Tibial artery (tissue), 4 donors: ENCODE results near the gene NEURL2.

ENCODE experiments used
- DNase-seq, 2 donors: peaks; one replicate each; pipeline ENCODE4 v3.0.0-alpha.2; 2019
- H3K27ac ChIP-seq, 2 donors: fragments of 200-600 bp; sonication (generic) in 1 of 2; 1 replicate in 1 of 2; 2 replicates in 1 of 2; pipeline ENCODE4 v1.5.1; 2018 to 2019; ENCODE audit warnings: mild to moderate bottlenecking in 1 of 2
- H3K27me3 ChIP-seq, 2 donors: fragments of 200-600 bp; sonication (generic) in 1 of 2; one replicate each; pipeline versions ENCODE4 v1.5.1 to v1.6.0; 2016 to 2019
- H3K36me3 ChIP-seq, 3 donors: fragments of 200-600 bp; sonication (generic) in 2 of 3; one replicate each; pipeline ENCODE4 v1.5.1; 2016 to 2019; ENCODE audit warnings: mild to moderate bottlenecking in 2 of 3
- H3K4me1 ChIP-seq, 4 donors: fragments of 200-600 bp; sonication (generic) in 2 of 4; 1 replicate in 3 of 4; 2 replicates in 1 of 4; pipeline ENCODE4 v1.5.1; 2016 to 2019
- H3K4me3 ChIP-seq, 2 donors: fragments of 200-600 bp; sonication (generic) in 1 of 2; 1 replicate in 1 of 2; 2 replicates in 1 of 2; pipeline ENCODE4 v1.5.1; 2018 to 2019; ENCODE audit warnings: mild to moderate bottlenecking in 2 of 2
- H3K9me3 ChIP-seq, 3 donors: fragments of 200-600 bp; sonication (generic) in 1 of 3; one replicate each; pipeline ENCODE4 v1.5.1; 2016 to 2019
- CTCF ChIP-seq, 2 experiments: fragments of 200-600 bp in 1 of 2; fragments of 450-650 bp in 1 of 2; IDR thresholded peaks; one replicate each; pipeline ENCODE4 v1.5.1; 2017 to 2019; ENCODE audit warnings: antibody characterized with exemption in 2 of 2, mild to moderate bottlenecking in 1 of 2, moderate library complexity in 1 of 2
- intact Hi-C: fragments of 100-400 bp; cut with DNase I; formaldehyde crosslinking; loops from one replicate; pipeline ENCODE4 v1.15.0; 2023; ENCODE audit warnings: low total_unique reads

Gene NEURL2, protein sequence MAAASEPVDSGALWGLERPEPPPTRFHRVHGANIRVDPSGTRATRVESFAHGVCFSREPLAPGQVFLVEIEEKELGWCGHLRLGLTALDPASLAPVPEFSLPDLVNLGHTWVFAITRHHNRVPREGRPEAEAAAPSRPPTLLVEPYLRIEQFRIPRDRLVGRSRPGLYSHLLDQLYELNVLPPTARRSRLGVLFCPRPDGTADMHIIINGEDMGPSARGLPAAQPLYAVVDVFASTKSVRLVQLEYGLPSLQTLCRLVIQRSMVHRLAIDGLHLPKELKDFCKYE

DNA sequence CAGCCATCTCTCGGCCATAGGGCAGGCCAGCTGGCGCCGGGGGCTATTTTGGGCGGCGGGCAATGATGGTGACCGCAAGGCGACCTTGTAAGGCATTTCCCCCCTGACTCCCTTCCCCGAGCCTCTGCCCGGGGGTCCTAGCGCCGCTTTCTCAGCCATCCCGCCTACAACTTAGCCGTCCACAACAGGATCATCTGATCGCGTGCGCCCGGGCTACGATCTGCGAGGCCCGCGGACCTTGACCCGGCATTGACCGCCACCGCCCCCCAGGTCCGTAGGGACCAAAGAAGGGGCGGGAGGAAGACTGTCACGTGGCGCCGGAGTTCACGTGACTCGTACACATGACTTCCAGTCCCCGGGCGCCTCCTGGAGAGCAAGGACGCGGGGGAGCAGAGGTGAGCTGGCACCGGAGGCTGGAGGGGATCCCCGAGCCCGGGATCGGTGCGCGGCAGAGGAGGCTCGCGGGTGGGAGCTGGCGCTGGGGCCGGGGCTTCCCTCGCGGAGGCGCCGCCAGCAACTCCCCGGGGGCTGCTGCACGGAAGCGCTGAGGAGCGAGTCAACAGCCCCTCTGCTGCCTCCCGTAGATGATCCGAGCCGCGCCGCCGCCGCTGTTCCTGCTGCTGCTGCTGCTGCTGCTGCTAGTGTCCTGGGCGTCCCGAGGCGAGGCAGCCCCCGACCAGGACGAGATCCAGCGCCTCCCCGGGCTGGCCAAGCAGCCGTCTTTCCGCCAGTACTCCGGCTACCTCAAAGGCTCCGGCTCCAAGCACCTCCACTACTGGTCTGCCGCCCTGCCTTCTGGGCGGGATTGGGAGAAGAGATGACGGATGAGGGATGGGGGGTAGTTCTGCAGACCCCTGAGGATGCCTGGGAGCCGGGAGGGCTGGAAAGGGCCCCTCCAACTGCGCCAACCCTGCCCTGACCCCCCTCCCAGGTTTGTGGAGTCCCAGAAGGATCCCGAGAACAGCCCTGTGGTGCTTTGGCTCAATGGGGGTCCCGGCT is at the start of gene NEURL2, which contains the start of gene CTSA:
TSS of gene NEURL2 (minus strand) at position 224 of the 999 bp plus-strand sequence. CDS start at position 7, 217 bp downstream.
TSS of gene CTSA (plus strand) at position 351 of the 999 bp plus-strand sequence. CDS start at position 585, 234 bp downstream.
- TF ChIP-seq CTCF (IDR thresholded peaks at IDR 0.05): peak in 1 of 2 experiments; percentile 10
- Histone ChIP-seq H3K9me3 (no peaks in the 10 kb centered on the region), H3K4me1 (peaks cover 0 to 33% (median 24%) of the 10 kb centered on the region in 4 donors), H3K27ac (peak within 1 kb of the TSS; percentile 79 to 89), H3K4me3 (peak within 1 kb of the TSS; percentile 58 to 82), H3K36me3 (peaks cover 4 to 61% (median 47%) of the 10 kb centered on the region in 3 donors), H3K27me3 (no peaks in the 10 kb centered on the region)
- intact Hi-C loops: loop anchor here (5.0 kb wide), 1 partner anchor 41 kb away; the partner anchor contains the start of gene PCIF1
- DNase-seq: peak; percentile 94 to 96

DNA sequence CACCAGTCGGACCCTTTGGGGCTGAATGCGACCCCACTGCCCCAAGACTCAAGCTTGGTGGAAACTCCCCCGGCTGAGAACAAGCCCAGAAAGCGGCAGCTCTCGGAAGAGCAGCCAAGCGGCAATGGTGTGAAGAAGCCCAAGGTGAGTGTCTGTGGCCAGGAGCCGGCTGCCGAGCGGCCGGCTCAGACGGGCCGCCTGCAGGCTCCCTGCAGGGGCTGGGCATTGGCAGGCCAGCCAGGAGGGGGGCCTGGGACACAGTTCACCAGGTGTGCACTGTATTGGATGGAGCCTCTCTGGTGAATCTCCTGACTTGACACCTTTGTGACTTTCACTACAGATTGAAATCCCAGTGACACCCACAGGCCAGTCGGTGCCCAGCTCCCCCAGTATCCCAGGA is 49.5 kb upstream of the NEURL2 start:
- Histone ChIP-seq H3K27ac (no peak overlapping the region), H3K27me3 (no peaks in the 10 kb centered on the region), H3K9me3 (no peaks in the 10 kb centered on the region), H3K4me3 (no peak overlapping the region), H3K36me3 (peaks cover 75 to 84% (median 77%) of the 10 kb centered on the region in 3 donors), H3K4me1 (peaks cover 0 to 14% (median 7%) of the 10 kb centered on the region in 4 donors)
- no peak for TF ChIP-seq CTCF (IDR thresholded peaks at IDR 0.05)
- DNase-seq: no peak
- intact Hi-C loops: no loop called here

DNA sequence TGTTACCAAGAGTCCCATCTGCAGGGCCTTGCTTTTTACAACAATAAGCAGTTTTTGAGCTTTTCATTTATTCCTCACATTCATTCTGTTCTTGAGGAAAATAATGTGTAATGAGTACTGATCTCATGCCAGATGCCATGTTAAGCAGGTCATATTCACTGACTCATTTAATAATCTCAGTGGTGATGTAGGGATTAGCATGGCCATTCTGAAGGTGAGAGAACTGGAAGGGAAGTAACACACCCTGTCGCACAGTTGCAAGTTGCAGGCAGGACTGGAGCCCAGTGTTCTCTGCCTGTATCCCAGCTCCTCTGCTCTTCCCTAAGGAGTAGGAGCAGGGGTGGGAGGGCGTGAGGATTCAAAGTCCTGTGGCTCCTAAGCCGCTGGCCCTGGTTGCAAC is 49.0 kb upstream of the NEURL2 start:
- Histone ChIP-seq H3K27me3 (no peaks in the 10 kb centered on the region), H3K4me1 (peaks cover 0 to 14% (median 7%) of the 10 kb centered on the region in 4 donors), H3K36me3 (peaks cover 71 to 80% (median 73%) of the 10 kb centered on the region in 3 donors), H3K9me3 (no peaks in the 10 kb centered on the region), H3K27ac (no peak overlapping the region), H3K4me3 (no peak overlapping the region)
- intact Hi-C loops: no loop called here
- no peak for TF ChIP-seq CTCF (IDR thresholded peaks at IDR 0.05)
- no peak for DNase-seq

DNA sequence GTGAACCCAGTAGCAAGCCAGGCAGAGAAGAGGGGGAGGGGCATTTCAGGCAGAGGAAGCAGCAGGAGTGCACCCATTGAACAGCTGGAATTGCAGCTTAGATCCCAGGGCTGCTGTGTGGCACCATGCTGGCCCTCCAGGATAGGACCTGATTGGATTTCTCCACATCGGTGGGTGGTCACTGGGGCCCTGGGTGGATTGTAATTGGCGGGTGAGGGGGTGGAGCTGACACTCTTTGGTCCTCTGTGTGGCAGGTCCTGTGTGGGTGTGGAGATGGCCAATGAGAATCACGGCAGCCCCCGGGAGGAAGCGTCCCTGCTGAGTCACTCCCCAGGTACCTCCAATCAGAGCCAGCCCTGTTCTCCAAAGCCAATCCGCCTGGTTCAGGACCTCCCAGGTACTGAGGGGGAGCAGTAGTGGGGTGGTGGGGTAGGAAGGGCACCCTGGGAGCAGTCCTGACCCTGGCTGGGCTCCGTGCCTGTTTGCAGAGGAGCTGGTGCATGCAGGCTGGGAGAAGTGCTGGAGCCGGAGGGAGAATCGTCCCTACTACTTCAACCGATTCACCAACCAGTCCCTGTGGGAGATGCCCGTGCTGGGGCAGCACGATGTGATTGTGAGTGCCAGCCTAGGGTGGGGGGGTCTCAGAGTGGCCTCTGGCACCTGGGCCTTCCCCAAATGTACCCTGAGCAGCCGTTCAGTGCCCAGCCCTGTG is 47.9 kb upstream of the NEURL2 start:
- no peak for TF ChIP-seq CTCF (IDR thresholded peaks at IDR 0.05)
- Histone ChIP-seq H3K4me1 (peaks cover 0 to 14% (median 7%) of the 10 kb centered on the region in 4 donors), H3K27me3 (no peaks in the 10 kb centered on the region), H3K4me3 (no peak overlapping the region), H3K36me3 (peaks cover 59 to 68% (median 61%) of the 10 kb centered on the region in 3 donors), H3K27ac (no peak overlapping the region), H3K9me3 (no peaks in the 10 kb centered on the region)
- intact Hi-C loops: loop anchor here (5.0 kb wide), 2 partner anchors 33 to 1443 kb away; partner anchors contain the start of gene ZNF335
- DNase-seq: no peak

DNA sequence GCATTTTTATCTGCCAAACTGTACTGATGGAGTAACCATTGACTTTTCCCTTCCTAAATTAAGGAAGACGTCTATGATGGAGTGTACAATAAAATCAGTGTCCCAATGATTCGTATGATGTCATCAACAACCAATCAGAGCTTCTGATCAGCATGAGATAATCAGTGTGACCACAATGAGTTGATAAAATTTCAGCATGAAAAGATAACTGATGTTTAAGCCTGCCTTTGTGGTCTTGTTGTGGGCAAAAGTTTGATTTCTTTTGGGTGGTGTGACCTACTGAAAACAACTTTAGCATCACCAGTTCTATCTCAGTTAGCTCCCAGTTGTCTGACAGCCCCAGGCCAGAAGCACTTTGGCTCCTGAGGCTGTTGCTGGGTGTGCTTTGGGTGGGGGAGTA is 46.8 kb upstream of the NEURL2 start:
- intact Hi-C loops: loop anchor here (5.0 kb wide), 2 partner anchors 35 to 1445 kb away; partner anchors contain the start of gene ZNF335
- no peak overlapping the region for H3K27ac ChIP-seq
- H3K27me3 ChIP-seq: no peaks in the 10 kb centered on the region
- H3K4me3 ChIP-seq: no peak overlapping the region
- no peak for DNase-seq
- peaks cover 0 to 25% (median 16%) of the 10 kb centered on the region in 4 donors for H3K4me1 ChIP-seq
- TF ChIP-seq CTCF (IDR thresholded peaks at IDR 0.05): no peak
- H3K9me3 ChIP-seq: no peaks in the 10 kb centered on the region
- peaks cover 48 to 57% (median 50%) of the 10 kb centered on the region in 3 donors for H3K36me3 ChIP-seq
